HG03139 (cell line): ENCODE data around the gene FEN1.

Source experiments
- ATAC-seq: cut with Tn5 transposase; IDR thresholded peaks from one replicate; pipeline ENCODE4 v1.9.1; 2021; ENCODE audit not compliant: unreplicated experiment

FEN1 gene

DNA sequence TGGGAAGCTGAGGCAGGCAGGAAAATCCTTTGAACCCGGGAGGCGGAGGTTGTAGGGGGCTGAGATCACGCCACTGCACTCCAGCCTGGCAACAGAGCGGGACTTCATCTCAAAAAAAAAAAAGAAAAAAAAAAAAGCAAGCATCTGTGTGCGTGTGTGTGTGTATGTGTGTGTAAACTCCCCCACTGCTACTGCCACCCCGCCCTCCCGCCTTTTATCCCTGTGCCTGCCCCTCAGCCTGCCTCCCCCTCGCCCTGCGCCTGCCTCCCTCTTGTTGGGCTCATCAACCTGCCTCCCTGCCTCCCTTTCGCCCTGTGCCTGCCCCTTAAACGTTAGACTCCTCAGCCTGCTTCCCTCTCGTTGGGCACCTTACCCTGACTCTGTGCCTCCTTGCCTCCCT is 18.3 kb upstream of the FEN1 start:
- ATAC-seq, result no peak

DNA sequence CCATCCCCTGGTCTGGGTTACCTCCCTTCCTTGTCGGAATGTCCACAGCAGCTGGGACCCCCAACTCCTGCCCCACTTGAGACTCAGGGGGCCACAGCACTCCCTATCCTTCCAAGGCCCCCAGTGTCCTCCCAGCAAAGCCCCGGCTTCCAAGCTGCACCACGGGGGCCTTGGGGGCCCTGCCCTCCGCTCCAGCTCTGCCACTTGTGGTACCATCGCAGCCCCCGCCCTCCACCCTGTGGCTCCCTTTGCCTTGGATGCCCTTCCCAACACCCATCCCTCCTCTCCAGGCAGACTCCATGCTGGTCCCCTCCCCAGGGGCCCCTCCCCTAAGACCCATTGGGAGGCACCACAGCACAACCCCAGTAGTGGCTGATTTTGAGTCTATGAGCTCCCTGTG is 17.6 kb upstream of the FEN1 start:
- no peak for ATAC-seq

DNA sequence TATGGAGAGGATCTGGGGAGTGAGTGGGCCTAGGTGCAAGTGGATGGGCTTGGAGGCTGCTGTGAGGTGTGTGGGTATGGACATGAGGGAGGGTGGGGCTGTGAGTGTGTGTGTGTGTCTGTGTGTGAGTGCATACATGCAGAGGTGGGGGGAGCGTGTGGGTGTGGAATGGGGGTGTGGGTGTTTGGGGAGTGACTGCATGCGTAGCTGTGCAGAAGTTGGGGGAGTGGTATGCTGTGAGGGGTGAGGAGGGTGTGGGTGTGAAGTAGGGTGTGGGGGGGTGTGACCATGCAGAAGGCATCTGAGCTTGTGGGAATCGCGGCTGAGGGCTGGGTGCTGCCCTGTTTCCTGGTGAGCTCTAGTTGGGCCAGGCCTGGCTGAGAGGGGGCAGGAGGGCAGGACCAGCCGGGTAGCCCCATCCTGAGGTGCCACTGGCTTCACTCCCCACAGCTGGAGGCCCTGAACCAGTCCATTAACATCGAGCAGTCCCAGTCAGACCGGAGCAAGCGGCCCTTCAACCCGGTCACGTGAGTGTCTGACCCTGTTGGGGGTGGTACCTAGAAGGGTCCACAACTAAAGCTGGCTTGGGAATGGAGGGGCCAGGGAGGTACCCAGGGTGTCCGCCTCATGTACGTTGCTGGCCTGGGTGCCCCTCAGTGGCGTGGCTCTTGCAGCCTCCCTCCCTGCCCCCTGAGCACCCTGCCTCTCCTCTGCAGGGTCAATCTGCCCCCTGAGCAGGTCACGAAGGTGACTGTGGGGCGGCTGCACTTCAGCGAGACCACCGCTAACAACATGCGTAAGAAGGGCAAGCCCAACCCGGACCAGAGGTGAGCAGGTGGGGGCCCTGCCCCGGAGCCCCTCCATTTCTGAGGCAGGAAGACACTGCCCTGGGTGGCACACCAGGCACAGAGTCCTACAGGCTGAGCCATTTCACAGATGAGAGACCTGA is 16.8 kb upstream of the FEN1 start:
- no peak for ATAC-seq

- ATAC-seq, result no peak
Observed at GRCh38 chr11:61776561-61777075, 16.1 kb upstream of the FEN1 start.

- ATAC-seq, result no peak
Observed at GRCh38 chr11:61777234-61778090, 15.2 kb upstream of the FEN1 start.

DNA sequence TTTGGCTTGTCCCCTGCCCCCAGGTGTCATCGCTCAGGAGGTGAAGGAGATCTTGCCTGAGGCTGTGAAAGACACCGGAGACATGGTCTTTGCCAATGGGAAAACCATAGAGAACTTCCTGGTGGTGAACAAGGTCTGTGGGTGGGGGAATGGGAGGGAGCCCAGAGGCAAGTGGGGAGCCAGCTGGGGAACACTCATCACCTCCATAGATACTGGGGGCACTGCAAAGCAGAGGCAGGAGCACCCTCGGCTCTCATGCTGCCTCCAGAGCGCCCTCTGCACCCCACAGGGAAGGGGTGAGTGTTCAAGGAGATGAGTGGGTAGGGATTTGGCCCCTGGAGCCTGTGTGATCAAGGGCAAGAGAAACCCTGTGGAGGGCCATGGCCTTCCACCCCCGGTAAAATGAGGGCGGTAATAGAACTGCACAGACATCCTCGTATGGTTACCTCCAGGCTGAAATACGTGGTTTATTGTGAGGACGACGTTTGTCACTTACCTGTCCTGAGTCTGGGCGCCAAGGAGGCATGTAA is 14.3 kb upstream of the FEN1 start:
- ATAC-seq, result no peak

- no peak for ATAC-seq
Observed at GRCh38 chr11:61778920-61779650, 13.6 kb upstream of the FEN1 start.

DNA sequence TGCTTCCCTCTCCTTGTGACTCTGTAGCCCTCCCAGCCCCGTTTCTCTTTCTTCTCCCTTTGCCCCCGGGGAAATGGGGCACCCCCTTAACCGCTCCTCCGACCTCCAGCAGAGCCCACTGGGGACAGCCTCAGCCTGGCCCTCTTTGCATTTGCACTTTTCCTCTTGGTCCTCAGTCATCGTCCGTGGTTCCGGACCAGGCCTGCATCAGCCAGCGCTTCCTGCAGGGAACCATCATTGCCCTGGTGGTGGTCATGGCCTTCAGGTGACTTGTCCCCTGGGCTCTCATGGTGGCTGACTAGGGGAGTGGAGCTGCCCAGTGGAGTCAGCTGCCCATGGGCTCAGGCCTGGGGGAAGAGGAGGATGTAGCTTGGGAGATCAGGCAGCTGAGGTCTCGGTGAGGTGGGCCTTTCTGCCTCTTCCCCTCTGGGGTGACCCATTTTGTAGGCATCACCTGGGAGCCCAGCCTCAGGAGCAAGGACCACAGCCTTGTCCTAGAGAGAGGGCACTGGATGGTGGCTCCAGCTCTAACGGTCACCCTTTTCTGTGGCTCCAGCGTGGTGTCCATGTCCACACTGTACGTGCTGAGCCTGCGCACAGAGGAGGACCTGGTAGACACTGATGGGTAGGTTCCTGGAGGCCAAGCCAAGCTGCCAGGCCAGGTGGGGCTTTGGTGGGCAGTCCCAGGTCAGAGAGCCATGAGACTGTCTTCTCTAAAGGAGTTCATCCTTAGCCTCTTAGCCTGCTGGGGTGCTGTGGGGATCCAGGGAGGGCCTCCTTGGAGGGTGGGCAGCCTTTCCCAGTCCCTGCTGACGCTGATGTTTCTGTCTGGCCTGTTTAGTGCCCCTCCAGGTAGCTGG is 12.8 kb upstream of the FEN1 start:
- no peak for ATAC-seq

DNA sequence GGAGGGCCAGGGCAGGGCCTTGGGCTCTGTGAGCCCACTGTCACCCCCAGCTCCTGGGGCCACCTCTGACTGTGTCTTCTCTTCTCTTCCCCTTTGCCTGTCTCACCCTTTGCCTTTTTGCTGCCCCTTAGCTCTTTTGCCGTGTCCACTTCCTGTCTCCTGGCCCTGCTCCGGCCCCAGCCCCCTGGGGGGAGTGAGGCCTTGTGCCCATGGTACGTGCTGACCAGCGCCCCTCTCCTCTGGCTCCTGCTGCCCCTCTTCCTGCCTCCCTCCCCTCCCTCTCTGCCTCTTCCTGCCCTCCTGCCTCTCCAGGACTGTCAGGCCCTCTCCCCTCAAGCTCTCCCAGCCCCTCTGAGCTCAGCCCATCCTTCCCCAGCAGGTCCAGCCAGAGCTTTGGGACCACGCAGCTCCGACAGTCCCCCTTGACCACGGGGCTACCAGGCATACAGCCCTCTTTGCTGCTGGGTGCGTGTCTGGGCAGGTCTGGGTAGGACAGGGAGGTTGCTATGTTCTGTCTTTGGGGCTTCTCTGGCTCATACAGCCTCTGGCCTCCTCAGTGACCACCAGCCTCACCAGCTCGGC is 12.0 kb upstream of the FEN1 start:
- no peak for ATAC-seq

DNA sequence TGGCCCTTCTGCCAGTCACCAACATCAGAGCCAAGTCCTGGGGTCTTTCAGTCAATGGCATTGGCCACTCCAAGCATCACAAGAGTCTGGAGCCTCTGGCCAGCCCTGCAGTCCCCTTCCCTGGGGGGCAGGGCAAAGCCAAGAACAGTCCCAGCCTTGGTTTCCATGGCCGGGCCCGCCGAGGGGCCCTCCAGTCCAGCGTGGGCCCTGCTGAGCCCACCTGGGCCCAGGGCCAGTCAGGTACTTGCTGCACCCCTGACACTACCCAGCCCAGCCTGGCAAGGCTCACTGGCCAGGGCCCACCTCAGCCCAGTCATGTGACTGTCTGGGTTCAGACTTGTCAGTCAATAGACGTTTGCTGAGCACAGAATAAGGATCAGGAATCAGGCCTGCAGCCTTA is 11.1 kb upstream of the FEN1 start:
- no peak for ATAC-seq

- no peak for ATAC-seq
Observed at GRCh38 chr11:61782299-61782698, 10.4 kb upstream of the FEN1 start.

- ATAC-seq, result no peak
Observed at GRCh38 chr11:61782841-61783240, 9.9 kb upstream of the FEN1 start.

DNA sequence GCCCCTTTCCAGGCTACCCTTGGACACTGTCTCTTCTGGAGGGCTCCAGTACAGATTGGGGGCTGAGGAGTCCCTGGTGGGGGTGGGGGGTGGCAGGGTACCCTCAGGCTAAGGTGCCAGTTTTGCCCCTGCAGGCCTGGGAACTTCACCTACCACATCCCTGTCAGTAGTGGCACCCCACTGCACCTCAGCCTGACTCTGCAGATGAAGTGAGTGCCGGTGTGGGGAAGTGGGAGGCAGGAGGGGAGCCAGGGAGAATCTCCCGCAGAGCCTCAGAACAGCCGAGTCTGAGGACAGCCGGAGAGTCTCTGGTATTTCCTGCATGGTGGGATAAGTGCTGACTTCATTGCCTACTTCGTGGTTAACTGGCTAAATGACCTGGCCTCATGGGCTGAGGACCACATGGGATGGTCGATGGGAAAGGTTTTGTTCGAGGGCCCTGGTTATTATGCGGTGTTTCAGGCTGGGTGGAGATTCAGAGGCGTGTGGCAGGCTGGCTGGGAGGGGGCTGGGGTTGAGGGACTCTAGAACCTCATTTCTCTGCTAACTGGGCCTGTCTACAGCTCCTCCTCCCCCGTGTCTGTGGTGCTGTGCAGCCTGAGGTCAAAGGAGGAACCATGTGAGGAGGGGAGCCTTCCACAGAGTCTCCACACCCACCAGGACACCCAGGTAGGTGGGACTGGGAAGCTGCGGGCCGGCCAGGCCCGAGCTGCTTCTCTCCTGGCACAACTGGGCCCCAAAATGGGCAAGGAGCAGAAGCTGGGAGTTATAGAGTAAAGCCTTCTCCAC is 8.8 kb upstream of the FEN1 start:
- no peak for ATAC-seq

GRCh38 chr11:61784506-61784805 is 8.3 kb upstream of the FEN1 start:
- ATAC-seq, result no peak

GRCh38 chr11:61785837-61786402 is 6.8 kb upstream of the FEN1 start:
- ATAC-seq, result no peak

GRCh38 chr11:61787928-61788491 is 4.7 kb upstream of the FEN1 start:
- no peak for ATAC-seq

DNA sequence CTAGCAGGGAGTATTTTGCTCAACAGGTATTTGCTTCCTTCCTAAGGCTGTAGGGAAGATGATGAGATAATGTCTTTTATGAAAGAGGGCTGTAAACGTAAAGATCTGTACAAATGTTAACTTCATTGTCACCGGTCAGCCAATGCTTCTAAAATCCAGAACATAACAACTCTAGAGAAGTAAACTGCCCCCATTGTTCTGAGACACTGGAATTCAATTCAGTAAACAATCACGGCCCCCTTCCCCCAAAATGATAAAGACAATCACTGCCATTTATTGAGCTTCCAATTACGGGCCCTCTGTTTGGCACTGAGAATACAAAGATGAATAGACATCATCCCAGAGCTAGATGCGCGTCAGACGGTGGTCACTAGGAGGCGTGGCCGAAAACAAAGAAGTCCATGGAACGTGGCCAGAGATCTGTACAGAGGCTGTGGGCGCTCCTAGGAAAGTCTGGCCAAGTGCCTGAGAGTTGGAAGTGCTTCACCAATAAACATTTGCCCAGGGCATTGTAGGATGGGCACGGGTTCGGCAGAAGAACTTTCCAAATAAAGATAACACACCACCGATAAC is 888 bp upstream of the FEN1 start:
- ATAC-seq, result no peak
